Neural progenitor cell (in vitro differentiated cells): Measurements from ENCODE around the gene FSTL4. TPM values are rescaled to one million over a fixed set of nuclear protein-coding genes. Genes with fewer than 3 reads are reported as not detected.

ENCODE experiments used
- DNase-seq: peaks from one replicate; pipeline ENCODE4 v3.0.0-alpha.2; 2016; ENCODE audit warnings: low spot score
- H2AFZ ChIP-seq: fragments of 200-600 bp; sonication (generic); replicated peaks from 2 replicates; pipeline ENCODE4 v1.6.1; 2016; ENCODE audit warnings: antibody characterized with exemption
- H3F3A ChIP-seq: fragments of 200-600 bp; sonication (generic); 2 replicates; pipeline ENCODE4 v1.6.1; 2016; ENCODE audit warnings: antibody characterized with exemption, low read depth
- H3K27ac ChIP-seq: fragments of 200-600 bp; sonication (generic); 2 replicates; pipeline ENCODE4 v1.5.1; 2016; ENCODE audit warnings: mild to moderate bottlenecking
- H3K27me3 ChIP-seq: fragments of 200-600 bp; sonication (generic); 2 replicates; pipeline ENCODE4 v1.6.1; 2016; ENCODE audit warnings: mild to moderate bottlenecking, moderate library complexity
- H3K36me3 ChIP-seq: fragments of 200-600 bp; sonication (generic); 2 replicates; pipeline ENCODE4 v1.5.1; 2016
- H3K4me1 ChIP-seq: fragments of 200-600 bp; sonication (generic); 2 replicates; pipeline ENCODE4 v1.6.1; 2016; ENCODE audit warnings: mixed run types
- H3K4me2 ChIP-seq: fragments of 200-600 bp; sonication (generic); 2 replicates; pipeline ENCODE4 v1.6.1; 2016
- H3K4me3 ChIP-seq: fragments of 200-600 bp; sonication (generic); 2 replicates; pipeline ENCODE4 v1.5.1; 2016
- H3K79me2 ChIP-seq: fragments of 200-600 bp; sonication (generic); 2 replicates; pipeline ENCODE4 v1.6.1; 2016; ENCODE audit warnings: low read depth
- H3K9ac ChIP-seq: fragments of 200-600 bp; sonication (generic); 2 replicates; pipeline ENCODE4 v1.6.1; 2016
- H3K9me3 ChIP-seq: fragments of 200-600 bp; sonication (generic); 2 replicates; pipeline ENCODE4 v1.5.1; 2016; ENCODE audit warnings: low read depth
- H4K20me1 ChIP-seq: fragments of 200-600 bp; sonication (generic); 2 replicates; pipeline ENCODE4 v1.6.1; 2016; ENCODE audit warnings: low read depth
- H3K27ac Mint-ChIP-seq: 3 replicates; pipeline ENCODE4 v1.8.0; 2021; ENCODE audit warnings: mixed read lengths
- H3K27me3 Mint-ChIP-seq: 2 replicates; pipeline ENCODE4 v1.8.0; 2022; ENCODE audit warnings: low read depth, mild to moderate bottlenecking, inconsistent platforms, moderate library complexity, mixed read lengths; ENCODE audit not compliant: insufficient read depth
- H3K36me3 Mint-ChIP-seq: 3 replicates; pipeline ENCODE4 v1.8.0; 2021; ENCODE audit warnings: mixed read lengths
- H3K4me1 Mint-ChIP-seq: 3 replicates; pipeline ENCODE4 v1.8.0; 2021; ENCODE audit warnings: mixed read lengths
- H3K4me3 Mint-ChIP-seq: 3 replicates; pipeline ENCODE4 v1.8.0; 2021; ENCODE audit warnings: mild to moderate bottlenecking, moderate library complexity, mixed read lengths
- H3K9me3 Mint-ChIP-seq: 3 replicates; pipeline ENCODE4 v1.8.0; 2020; ENCODE audit warnings: mixed read lengths
- EZH2 ChIP-seq: fragments of 200-600 bp; sonication (generic); IDR thresholded peaks from 2 replicates; pipeline ENCODE4 v1.6.1; 2017; ENCODE audit warnings: antibody characterized with exemption, mild to moderate bottlenecking, moderate library complexity
- EZH2phosphoT487 ChIP-seq: fragments of 200-600 bp; sonication (generic); IDR thresholded peaks from 2 replicates; pipeline ENCODE4 v1.6.1; 2017; ENCODE audit warnings: antibody characterized with exemption
- total RNA-seq: library from RNA; depleted of rRNA; stranded (reverse); fragments of >200 nt; gene quantifications from 2 replicates; pipeline ENCODE4 v1.2.3, GENCODE V29; 2015; ENCODE audit warnings: low replicate concordance
- TF ChIP-seq, protein P1 (sequence below): fragments of 200-600 bp; sonication (generic); IDR thresholded peaks from 2 replicates; pipeline ENCODE4 v1.5.1; 2017; ENCODE audit warnings: antibody characterized with exemption, mild to moderate bottlenecking

Gene FSTL4
- total RNA-seq, 1 donor from 2014 or later = 0.95 TPM

- no peak overlapping the region for H3K4me3 Mint-ChIP-seq
- peaks cover 7% of the 10 kb centered on the region for H3K9me3 Mint-ChIP-seq
- Histone ChIP-seq H3K36me3 (no peaks in the 10 kb centered on the region), H3K4me1 (no peaks in the 10 kb centered on the region), H3K9me3 (no peaks in the 10 kb centered on the region), H3K27ac (no peak overlapping the region), H4K20me1 (no peaks in the 10 kb centered on the region), H3F3A (no peaks in the 10 kb centered on the region), H3K9ac (no peak overlapping the region), H3K4me3 (no peak overlapping the region), H3K79me2 (no peaks in the 10 kb centered on the region), H2AFZ (no peak overlapping the region), H3K4me2 (no peak overlapping the region), H3K27me3 (no peaks in the 10 kb centered on the region)
- TF ChIP-seq EZH2phosphoT487 = no peak
- TF ChIP-seq, protein P1, sequence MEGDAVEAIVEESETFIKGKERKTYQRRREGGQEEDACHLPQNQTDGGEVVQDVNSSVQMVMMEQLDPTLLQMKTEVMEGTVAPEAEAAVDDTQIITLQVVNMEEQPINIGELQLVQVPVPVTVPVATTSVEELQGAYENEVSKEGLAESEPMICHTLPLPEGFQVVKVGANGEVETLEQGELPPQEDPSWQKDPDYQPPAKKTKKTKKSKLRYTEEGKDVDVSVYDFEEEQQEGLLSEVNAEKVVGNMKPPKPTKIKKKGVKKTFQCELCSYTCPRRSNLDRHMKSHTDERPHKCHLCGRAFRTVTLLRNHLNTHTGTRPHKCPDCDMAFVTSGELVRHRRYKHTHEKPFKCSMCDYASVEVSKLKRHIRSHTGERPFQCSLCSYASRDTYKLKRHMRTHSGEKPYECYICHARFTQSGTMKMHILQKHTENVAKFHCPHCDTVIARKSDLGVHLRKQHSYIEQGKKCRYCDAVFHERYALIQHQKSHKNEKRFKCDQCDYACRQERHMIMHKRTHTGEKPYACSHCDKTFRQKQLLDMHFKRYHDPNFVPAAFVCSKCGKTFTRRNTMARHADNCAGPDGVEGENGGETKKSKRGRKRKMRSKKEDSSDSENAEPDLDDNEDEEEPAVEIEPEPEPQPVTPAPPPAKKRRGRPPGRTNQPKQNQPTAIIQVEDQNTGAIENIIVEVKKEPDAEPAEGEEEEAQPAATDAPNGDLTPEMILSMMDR = no peak
- no peak for TF ChIP-seq EZH2
- H3K27ac Mint-ChIP-seq = no peak overlapping the region
- DNase-seq = no peak
- H3K27me3 Mint-ChIP-seq = peaks cover 7% of the 10 kb centered on the region
- H3K4me1 Mint-ChIP-seq = peaks cover 7% of the 10 kb centered on the region
- no peaks in the 10 kb centered on the region for H3K36me3 Mint-ChIP-seq
These were observed 118.0 kb downstream of the FSTL4 start for GRCh38 chr5:133494232-133494922.

DNA sequence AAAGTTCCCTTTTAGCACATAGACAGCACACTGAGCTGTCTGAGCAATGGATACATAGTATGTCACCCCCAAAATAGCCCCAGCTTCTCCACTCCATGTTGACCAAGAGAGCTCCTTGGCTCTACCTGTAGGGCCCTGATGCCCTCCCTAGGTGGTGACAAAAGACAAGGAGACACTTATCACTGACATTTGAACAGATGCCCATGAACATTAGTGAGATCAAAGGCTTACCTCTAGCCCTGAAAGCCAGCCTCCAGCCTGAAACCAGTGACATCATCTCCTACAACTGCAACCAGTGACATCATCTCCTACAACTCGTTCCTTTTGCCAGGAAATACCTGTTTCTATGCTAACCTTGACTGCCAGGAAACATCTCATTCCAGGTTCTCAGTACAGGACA lies 122.7 kb downstream of the FSTL4 start:
- Histone ChIP-seq H3K9me3 (no peaks in the 10 kb centered on the region), H3K4me3 (no peak overlapping the region), H2AFZ (no peak overlapping the region), H3K4me2 (no peak overlapping the region), H3K4me1 (peaks cover 3% of the 10 kb centered on the region), H3K27me3 (no peaks in the 10 kb centered on the region), H3K27ac (no peak overlapping the region), H4K20me1 (no peaks in the 10 kb centered on the region), H3K79me2 (no peaks in the 10 kb centered on the region), H3F3A (no peaks in the 10 kb centered on the region), H3K36me3 (no peaks in the 10 kb centered on the region), H3K9ac (no peak overlapping the region)
- Mint-ChIP-seq H3K27me3 (peaks cover 6% of the 10 kb centered on the region), H3K27ac (no peak overlapping the region), H3K9me3 (peaks cover 7% of the 10 kb centered on the region), H3K4me3 (no peak overlapping the region), H3K36me3 (no peaks in the 10 kb centered on the region), H3K4me1 (no peaks in the 10 kb centered on the region)
- no peak for DNase-seq
- TF ChIP-seq EZH2phosphoT487 (no peak), EZH2 (no peak)

- no peak overlapping the region for H3K9ac ChIP-seq
- H3K9me3 Mint-ChIP-seq = peaks cover 9% of the 10 kb centered on the region
- no peak overlapping the region for H3K27ac Mint-ChIP-seq
- H3K4me1 Mint-ChIP-seq = peaks cover 3% of the 10 kb centered on the region
- no peak for DNase-seq
- H3F3A ChIP-seq = no peaks in the 10 kb centered on the region
- no peaks in the 10 kb centered on the region for H3K36me3 Mint-ChIP-seq
- H3K4me3 Mint-ChIP-seq = no peak overlapping the region
- no peak overlapping the region for H3K27ac ChIP-seq
- H3K36me3 ChIP-seq = no peaks in the 10 kb centered on the region
- no peak overlapping the region for H3K4me2 ChIP-seq
- H4K20me1 ChIP-seq = no peaks in the 10 kb centered on the region
- H3K4me1 ChIP-seq = peaks cover 3% of the 10 kb centered on the region
- TF ChIP-seq EZH2phosphoT487 (no peak), EZH2 (no peak)
- TF ChIP-seq, protein P1 = no peak
- no peaks in the 10 kb centered on the region for H3K9me3 ChIP-seq
- H3K79me2 ChIP-seq = no peaks in the 10 kb centered on the region
- H3K27me3 Mint-ChIP-seq = peaks cover 10% of the 10 kb centered on the region
- H3K27me3 ChIP-seq = no peaks in the 10 kb centered on the region
- no peak overlapping the region for H3K4me3 ChIP-seq
- no peak overlapping the region for H2AFZ ChIP-seq
These were observed 125.2 kb downstream of the FSTL4 start for GRCh38 chr5:133487093-133487492.

DNA sequence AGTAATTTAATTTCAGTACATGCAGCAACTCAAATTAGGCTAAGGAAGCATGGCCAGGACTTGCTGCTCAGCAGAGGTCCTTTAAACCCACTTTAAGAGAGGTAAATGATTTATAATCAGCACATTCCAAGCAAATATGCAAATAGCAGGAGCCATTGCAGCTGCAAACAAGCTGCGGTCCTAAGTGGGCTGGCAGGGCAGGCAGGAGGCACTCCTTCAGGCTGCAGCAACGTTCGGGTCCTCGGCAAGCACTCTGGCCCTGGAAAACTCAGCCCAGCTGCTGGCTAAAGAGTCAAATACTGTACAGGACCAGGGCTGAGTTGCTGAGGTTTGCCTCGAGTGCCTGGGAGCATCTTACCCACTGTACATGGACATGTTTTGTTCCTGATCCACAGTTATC lies 126.9 kb downstream of the FSTL4 start:
- Histone ChIP-seq H3K4me3 (no peak overlapping the region), H3K4me2 (no peak overlapping the region), H3K36me3 (no peaks in the 10 kb centered on the region), H3K9ac (no peak overlapping the region), H2AFZ (peak overlapping the region; percentile 68), H3K4me1 (peaks cover 3% of the 10 kb centered on the region), H3K79me2 (no peaks in the 10 kb centered on the region), H3F3A (no peaks in the 10 kb centered on the region), H3K27me3 (no peaks in the 10 kb centered on the region), H4K20me1 (no peaks in the 10 kb centered on the region), H3K9me3 (no peaks in the 10 kb centered on the region), H3K27ac (no peak overlapping the region)
- Mint-ChIP-seq H3K4me1 (peaks cover 3% of the 10 kb centered on the region), H3K27me3 (peaks cover 14% of the 10 kb centered on the region), H3K9me3 (peaks cover 9% of the 10 kb centered on the region), H3K27ac (no peak overlapping the region), H3K4me3 (no peak overlapping the region), H3K36me3 (no peaks in the 10 kb centered on the region)
- DNase-seq = no peak
- TF ChIP-seq EZH2phosphoT487 = no peak
- TF ChIP-seq EZH2 = no peak
- TF ChIP-seq, protein P1 = no peak
